ENCODE data around the gene NWD2.

DNA sequence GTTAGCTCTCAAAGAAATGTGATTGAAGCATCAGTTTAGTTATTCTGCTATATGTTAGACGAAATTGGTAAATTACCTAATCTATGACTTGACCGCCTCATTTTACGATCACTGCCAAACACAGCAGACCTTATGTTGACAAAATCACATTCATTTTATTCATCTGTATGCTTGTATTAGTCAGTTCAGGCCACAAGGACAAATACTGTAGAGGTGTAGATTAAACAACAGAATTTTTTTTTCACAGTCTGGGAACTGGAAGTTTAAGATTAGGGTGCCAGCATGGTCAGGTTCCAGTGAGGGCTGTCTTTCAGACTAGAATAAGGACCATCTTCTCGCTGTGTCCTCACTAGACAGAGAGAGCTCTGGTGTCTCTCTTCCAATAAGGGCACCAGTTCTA is 177.1 kb downstream of the NWD2 start:
- TF ChIP-seq, protein P1, sequence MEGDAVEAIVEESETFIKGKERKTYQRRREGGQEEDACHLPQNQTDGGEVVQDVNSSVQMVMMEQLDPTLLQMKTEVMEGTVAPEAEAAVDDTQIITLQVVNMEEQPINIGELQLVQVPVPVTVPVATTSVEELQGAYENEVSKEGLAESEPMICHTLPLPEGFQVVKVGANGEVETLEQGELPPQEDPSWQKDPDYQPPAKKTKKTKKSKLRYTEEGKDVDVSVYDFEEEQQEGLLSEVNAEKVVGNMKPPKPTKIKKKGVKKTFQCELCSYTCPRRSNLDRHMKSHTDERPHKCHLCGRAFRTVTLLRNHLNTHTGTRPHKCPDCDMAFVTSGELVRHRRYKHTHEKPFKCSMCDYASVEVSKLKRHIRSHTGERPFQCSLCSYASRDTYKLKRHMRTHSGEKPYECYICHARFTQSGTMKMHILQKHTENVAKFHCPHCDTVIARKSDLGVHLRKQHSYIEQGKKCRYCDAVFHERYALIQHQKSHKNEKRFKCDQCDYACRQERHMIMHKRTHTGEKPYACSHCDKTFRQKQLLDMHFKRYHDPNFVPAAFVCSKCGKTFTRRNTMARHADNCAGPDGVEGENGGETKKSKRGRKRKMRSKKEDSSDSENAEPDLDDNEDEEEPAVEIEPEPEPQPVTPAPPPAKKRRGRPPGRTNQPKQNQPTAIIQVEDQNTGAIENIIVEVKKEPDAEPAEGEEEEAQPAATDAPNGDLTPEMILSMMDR (conservative IDR thresholded peaks at IDR 0.05; ENCODE audit: low read depth, low read length) = no peak
- TF ChIP-seq EZH2phosphoT487 (IDR thresholded peaks at IDR 0.05; ENCODE audit: borderline replicate concordance, low read length) = no peak
